Mucosa of descending colon (tissue), 3 donors: ENCODE data around the gene APH1B. TPM values are rescaled to one million over a fixed set of nuclear protein-coding genes. Genes with fewer than 3 reads are reported as not detected.
"Not testable (repeated sequence)": the region's sequence is repeated elsewhere in the genome, so short reads cannot be mapped to it uniquely, and the experiment has no call there.

Source experiments
- ATAC-seq: fragments of 200-7000 bp; cut with Tn5 transposase; one replicate; pipeline ENCODE4 v1.9.1; 2020; ENCODE audit warnings: mild to moderate bottlenecking, moderate library complexity
- DNase-seq, 3 donors: peaks; one replicate each; pipeline ENCODE4 v3.0.0-alpha.2; 2020
- H3K36me3 ChIP-seq: fragments of 200-600 bp; one replicate; pipeline ENCODE4 v1.8.0; 2021; ENCODE audit warnings: low read depth, mild to moderate bottlenecking
- H3K4me1 ChIP-seq: fragments of 200-600 bp; one replicate; pipeline ENCODE4 v1.8.0; 2021; ENCODE audit warnings: low read depth, mild to moderate bottlenecking
- H3K4me3 ChIP-seq: fragments of 200-600 bp; one replicate; pipeline ENCODE4 v1.8.0; 2021; ENCODE audit warnings: mild to moderate bottlenecking
- H3K9me3 ChIP-seq: fragments of 200-600 bp; one replicate; pipeline ENCODE4 v1.8.0; 2021; ENCODE audit warnings: mild to moderate bottlenecking
- CTCF ChIP-seq: fragments of 200-600 bp; IDR thresholded peaks from one replicate; pipeline ENCODE4 v1.8.0; 2022; ENCODE audit warnings: antibody characterized with exemption, mild to moderate bottlenecking
- intact Hi-C, 2 donors: fragments of 100-400 bp; cut with DNase I in 1 of 2; cut with micrococcal nuclease in 1 of 2; formaldehyde crosslinking; loops; one replicate each; pipeline versions ENCODE4 v1.11.0 to v1.11.1; 2022; cut with DNase I, micrococcal nuclease
- total RNA-seq, 3 donors: library from RNA; stranded (reverse); fragmentation: NEBNext Ultra II Directional in 2 of 3; extraction: Animal tissue kit (Norgen Biotek cat#: 25700) in 2 of 3; gene quantifications; one replicate each; pipeline versions ENCODE4 v1.2.1 to v1.2.4, GENCODE V29; 2021 to 2023
- donor health status: DM: no; HTN: no; CAD: no; lungs with moderate emphysema.
- donor health status: DM: no; HTN: no; CAD: no.
- donor health status: DM: no; HTN: yes; CAD: no.

APH1B gene
- total RNA-seq, 3 donors from 2014 or later, result 6.1 to 12.7 (median 11.4) TPM

DNA sequence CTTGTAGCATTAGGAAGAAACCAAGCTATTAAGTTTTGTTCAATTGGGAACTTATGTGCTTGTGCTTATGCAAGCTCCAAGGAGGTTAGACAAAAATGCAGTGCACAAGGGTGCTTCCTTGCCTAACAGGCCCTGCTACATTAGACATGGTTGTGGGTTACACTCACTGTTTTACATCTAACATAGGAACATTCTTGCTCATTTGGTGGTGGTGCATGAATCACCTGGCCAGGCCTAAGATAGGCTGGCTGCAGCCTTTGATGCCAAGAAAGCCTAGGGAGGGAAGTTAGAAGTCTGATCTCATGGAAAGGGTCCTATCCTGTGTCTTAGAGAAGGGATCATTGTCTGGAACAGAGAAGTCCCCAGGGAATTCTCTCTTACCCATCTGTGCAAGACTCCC is 60.8 kb downstream of the APH1B start:
- intact Hi-C loops, result no loop called here
- no peaks in the 10 kb centered on the region for H3K36me3 ChIP-seq
- no peak for TF ChIP-seq CTCF
- H3K9me3 ChIP-seq, result no peaks in the 10 kb centered on the region
- ATAC-seq, result no peak
- no peak for DNase-seq
- H3K4me1 ChIP-seq, result no peaks in the 10 kb centered on the region
- H3K4me3 ChIP-seq, result no peak overlapping the region

GRCh38 chr15:63339006-63339766 is 61.8 kb downstream of the APH1B start:
- no peak for TF ChIP-seq CTCF
- Histone ChIP-seq H3K36me3 (no peaks in the 10 kb centered on the region), H3K4me1 (no peaks in the 10 kb centered on the region), H3K9me3 (no peaks in the 10 kb centered on the region), H3K4me3 (no peak overlapping the region)
- DNase-seq (no peak), ATAC-seq (no peak)
- intact Hi-C loops, result no loop called here

- H3K4me3 ChIP-seq, result no peak overlapping the region
- DNase-seq (no peak), ATAC-seq (no peak)
- H3K36me3 ChIP-seq, result no peaks in the 10 kb centered on the region
- intact Hi-C loops, result no loop called here
- no peaks in the 10 kb centered on the region for H3K9me3 ChIP-seq
- no peaks in the 10 kb centered on the region for H3K4me1 ChIP-seq
- TF ChIP-seq CTCF, result no peak
Observed at GRCh38 chr15:63339836-63340235, 62.4 kb downstream of the APH1B start.

GRCh38 chr15:63340353-63340752 is 62.9 kb downstream of the APH1B start:
- Histone ChIP-seq H3K4me3 (no peak overlapping the region), H3K36me3 (no peaks in the 10 kb centered on the region), H3K4me1 (no peaks in the 10 kb centered on the region), H3K9me3 (no peaks in the 10 kb centered on the region)
- ATAC-seq (no peak), DNase-seq (no peak)
- intact Hi-C loops, result no loop called here
- no peak for TF ChIP-seq CTCF

GRCh38 chr15:63340878-63341277 is 63.5 kb downstream of the APH1B start:
- intact Hi-C loops, result no loop called here
- Histone ChIP-seq H3K9me3 (no peaks in the 10 kb centered on the region), H3K36me3 (no peaks in the 10 kb centered on the region), H3K4me1 (no peaks in the 10 kb centered on the region), H3K4me3 (no peak overlapping the region)
- DNase-seq (no peak), ATAC-seq (no peak)
- TF ChIP-seq CTCF, result no peak

DNA sequence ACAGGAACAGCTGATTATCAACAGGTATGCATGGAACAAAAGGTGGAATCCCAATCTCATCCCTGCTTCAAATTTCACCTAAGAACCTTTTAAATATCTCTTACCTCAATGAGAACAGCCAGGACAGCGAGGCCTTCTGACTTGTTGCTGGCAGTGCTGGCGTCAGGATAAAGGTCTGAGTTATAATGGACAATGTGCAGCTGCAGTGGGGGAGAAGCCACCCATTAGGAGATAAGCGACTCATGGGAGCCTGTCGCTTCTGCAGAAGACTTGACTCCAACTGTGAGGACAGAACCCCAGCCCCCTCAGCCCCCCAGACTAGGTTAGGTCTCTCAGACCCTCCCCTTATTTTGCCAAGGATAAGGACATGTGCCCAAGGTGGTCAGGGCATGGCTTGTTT is 64.5 kb downstream of the APH1B start:
- TF ChIP-seq CTCF, result no peak
- H3K36me3 ChIP-seq, result no peaks in the 10 kb centered on the region
- no peak for DNase-seq
- H3K4me1 ChIP-seq, result no peaks in the 10 kb centered on the region
- intact Hi-C loops, result no loop called here
- no peak overlapping the region for H3K4me3 ChIP-seq
- ATAC-seq, result no peak
- no peaks in the 10 kb centered on the region for H3K9me3 ChIP-seq

DNA sequence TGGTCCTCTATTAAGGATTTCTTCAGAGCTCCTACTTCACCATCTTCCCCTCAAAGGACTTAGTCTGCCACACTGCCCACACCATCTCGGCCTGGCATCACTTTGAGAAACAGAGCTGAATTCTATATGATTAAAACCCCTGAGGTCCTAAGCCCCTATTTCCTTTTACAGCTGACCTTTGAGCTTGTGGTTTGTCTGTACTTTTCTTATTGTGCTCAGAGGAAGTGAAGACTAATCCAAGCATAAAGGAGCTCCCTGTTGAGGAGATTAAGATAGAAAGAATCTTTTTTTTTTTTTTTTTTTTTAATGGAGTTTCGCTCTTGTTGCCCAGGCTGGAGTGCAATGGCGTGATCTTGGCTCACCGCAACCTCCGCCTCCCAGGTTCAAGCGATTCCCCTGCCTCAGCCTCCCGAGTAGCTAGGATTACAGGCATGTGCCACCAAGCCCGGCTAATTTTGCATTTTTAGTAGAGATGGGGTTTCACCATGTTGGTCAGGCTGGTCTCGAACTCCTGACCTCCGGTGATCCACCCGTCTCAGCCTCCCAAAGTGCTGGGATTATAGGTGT is 65.7 kb downstream of the APH1B start:
- H3K4me3 ChIP-seq, intact Hi-C loops, H3K4me1 ChIP-seq, H3K9me3 ChIP-seq, H3K36me3 ChIP-seq, DNase-seq, ATAC-seq: not testable (repeated sequence)
